Eye (tissue), 1 donor: ENCODE results near the gene OLIG1.

Source experiments
- DNase-seq: peaks from one replicate; pipeline ENCODE4 v3.0.0-alpha.2; 2015

Gene OLIG1

GRCh38 chr21:33105088-33105487, 35.1 kb downstream of the OLIG1 start:
- DNase-seq = no peak

GRCh38 chr21:33108228-33108627, 38.3 kb downstream of the OLIG1 start:
- no peak for DNase-seq

GRCh38 chr21:33109574-33110339, 39.8 kb downstream of the OLIG1 start:
- DNase-seq = peak; percentile 57

GRCh38 chr21:33110340-33110715, 40.4 kb downstream of the OLIG1 start:
- no peak for DNase-seq

- no peak for DNase-seq
These were observed 41.6 kb downstream of the OLIG1 start for GRCh38 chr21:33111577-33111976.

- DNase-seq = peak; percentile 10
These were observed 42.2 kb downstream of the OLIG1 start for GRCh38 chr21:33112151-33112550.

- no peak for DNase-seq
These were observed 42.7 kb downstream of the OLIG1 start for GRCh38 chr21:33112681-33113080.

GRCh38 chr21:33113131-33113530, 43.2 kb downstream of the OLIG1 start:
- DNase-seq = peak; percentile 75

GRCh38 chr21:33114276-33114675, 44.3 kb downstream of the OLIG1 start:
- DNase-seq = no peak

- DNase-seq = no peak
These were observed 45.9 kb downstream of the OLIG1 start for GRCh38 chr21:33115631-33116510.

GRCh38 chr21:33116676-33117075, 46.7 kb downstream of the OLIG1 start:
- DNase-seq = no peak

- DNase-seq = no peak
These were observed 47.4 kb downstream of the OLIG1 start for GRCh38 chr21:33117101-33117888.
